Body of pancreas (tissue), 4 donors: ENCODE measurements around the gene PIWIL4. TPM values are rescaled to one million over a fixed set of nuclear protein-coding genes. Genes with fewer than 3 reads are reported as not detected.

Experiments used
- ATAC-seq: fragments of 150-250 bp; one replicate; pipeline ENCODE4 v1.9.1; 2016
- DNase-seq, 4 donors: peaks; one replicate each; pipeline ENCODE4 v3.0.0-alpha.2; 2019
- H3K27ac ChIP-seq, 4 donors: fragments of 200-600 bp; sonication (generic); 1 replicate in 3 of 4; 2 replicates in 1 of 4; pipeline versions ENCODE4 v1.5.1 to v1.6.1; 2016 to 2019; ENCODE audit warnings: mild to moderate bottlenecking in 1 of 4, mixed read lengths in 1 of 4, moderate library complexity in 1 of 4
- H3K27me3 ChIP-seq, 2 donors: fragments of 200-600 bp; sonication (generic); one replicate each; pipeline ENCODE4 v1.6.0; 2016; ENCODE audit warnings: mild to moderate bottlenecking in 1 of 2
- H3K36me3 ChIP-seq, 2 donors: fragments of 200-600 bp; sonication (generic); replicated peaks in 1 of 2; 2 replicates each; pipeline ENCODE4 v1.5.1; 2016; ENCODE audit warnings: low read depth in 2 of 2; ENCODE audit not compliant: insufficient read depth in 1 of 2
- H3K4me1 ChIP-seq: fragments of 200-600 bp; sonication (generic); one replicate; pipeline ENCODE4 v1.6.0; 2016
- H3K4me3 ChIP-seq, 2 donors: fragments of 200-600 bp; sonication (generic); 1 replicate in 1 of 2; 2 replicates in 1 of 2; pipeline ENCODE4 v1.5.1; 2016 to 2019
- H3K9me3 ChIP-seq, 3 donors: fragments of 200-600 bp; sonication (generic); 1 replicate in 2 of 3; 2 replicates in 1 of 3; pipeline ENCODE4 v1.5.1; 2016
- CTCF ChIP-seq, 7 experiments: fragments of 450-650 bp in 4 of 7; fragments of 200-600 bp in 3 of 7; sonication (generic) in 3 of 7; IDR thresholded peaks; one replicate each; pipeline ENCODE4 v1.5.1; 2016 to 2019; ENCODE audit warnings: antibody characterized with exemption in 7 of 7
- POLR2A ChIP-seq, 3 donors: fragments of 450-650 bp; IDR thresholded peaks; one replicate each; pipeline ENCODE4 v1.6.1; 2016; ENCODE audit warnings: antibody characterized with exemption in 3 of 3, mild to moderate bottlenecking in 2 of 3
- WGBS, 2 donors: methylation state at CpG; one replicate each; pipeline ENCODE4 v1.1.5; 2017; 5-methylcytosine and 5-hydroxymethylcytosine counted together
- intact Hi-C: fragments of 100-400 bp; cut with DNase I; formaldehyde crosslinking; loops from one replicate; pipeline ENCODE4 v1.15.1; 2023
- total RNA-seq, 2 donors: library from RNA; depleted of rRNA; stranded (reverse); fragments of >200 nt; gene quantifications; one replicate each; pipeline ENCODE4 v1.1.0, GENCODE V29; 2016

PIWIL4 gene
- total RNA-seq, 2 donors from 2014 or later: 6.5 to 13.2 TPM

GRCh38 chr11:94557421-94557820 lies 9.7 kb upstream of the PIWIL4 start:
- no peak for DNase-seq
- no peak overlapping the region for H3K27ac ChIP-seq
- no peak for ATAC-seq
- no peak overlapping the region for H3K4me3 ChIP-seq
- H3K4me1 ChIP-seq: peaks cover 3% of the 10 kb centered on the region
- H3K9me3 ChIP-seq: no peaks in the 10 kb centered on the region
- H3K27me3 ChIP-seq: no peaks in the 10 kb centered on the region
- H3K36me3 ChIP-seq: no peaks in the 10 kb centered on the region
- intact Hi-C loops: no loop called here
- TF ChIP-seq POLR2A (IDR thresholded peaks at IDR 0.05) (no peak), CTCF (IDR thresholded peaks at IDR 0.05) (no peak)

GRCh38 chr11:94557992-94558391 lies 9.2 kb upstream of the PIWIL4 start:
- DNase-seq (no peak), ATAC-seq (no peak)
- no peak overlapping the region for H3K4me3 ChIP-seq
- TF ChIP-seq CTCF (IDR thresholded peaks at IDR 0.05) (no peak), POLR2A (IDR thresholded peaks at IDR 0.05) (no peak)
- whole genome bisulfite sequencing, 2 donors: 16 to 29% methylated on average over 1 of the region's 1 CpG
- peaks cover 3% of the 10 kb centered on the region for H3K4me1 ChIP-seq
- no peak overlapping the region for H3K27ac ChIP-seq
- intact Hi-C loops: no loop called here
- H3K9me3 ChIP-seq: no peaks in the 10 kb centered on the region
- H3K27me3 ChIP-seq: no peaks in the 10 kb centered on the region
- no peaks in the 10 kb centered on the region for H3K36me3 ChIP-seq

- H3K27me3 ChIP-seq: no peaks in the 10 kb centered on the region
- ATAC-seq (no peak), DNase-seq (no peak)
- H3K36me3 ChIP-seq: no peaks in the 10 kb centered on the region
- H3K27ac ChIP-seq: no peak overlapping the region
- WGBS, 2 donors: 85 to 95% methylated on average over 1 of the region's 1 CpG
- no peaks in the 10 kb centered on the region for H3K9me3 ChIP-seq
- intact Hi-C loops: no loop called here
- peaks cover 3% of the 10 kb centered on the region for H3K4me1 ChIP-seq
- no peak for TF ChIP-seq POLR2A (IDR thresholded peaks at IDR 0.05)
- no peak for TF ChIP-seq CTCF (IDR thresholded peaks at IDR 0.05)
- no peak overlapping the region for H3K4me3 ChIP-seq
Observed at GRCh38 chr11:94558468-94558867, 8.7 kb upstream of the PIWIL4 start.

- DNase-seq (no peak), ATAC-seq (no peak)
- H3K4me3 ChIP-seq: no peak overlapping the region
- H3K9me3 ChIP-seq: no peaks in the 10 kb centered on the region
- no peaks in the 10 kb centered on the region for H3K36me3 ChIP-seq
- intact Hi-C loops: no loop called here
- no peaks in the 10 kb centered on the region for H3K27me3 ChIP-seq
- no peak overlapping the region for H3K27ac ChIP-seq
- 89 to 94% methylated on average over 4 of the region's 4 CpGs for WGBS, 2 donors
- peaks cover 2% of the 10 kb centered on the region for H3K4me1 ChIP-seq
- TF ChIP-seq CTCF (IDR thresholded peaks at IDR 0.05) (no peak), POLR2A (IDR thresholded peaks at IDR 0.05) (no peak)
Observed at GRCh38 chr11:94558932-94559331, 8.2 kb upstream of the PIWIL4 start.

GRCh38 chr11:94559361-94559760 lies 7.8 kb upstream of the PIWIL4 start:
- no peaks in the 10 kb centered on the region for H3K4me1 ChIP-seq
- no peak for DNase-seq
- no peak for TF ChIP-seq POLR2A (IDR thresholded peaks at IDR 0.05)
- TF ChIP-seq CTCF (IDR thresholded peaks at IDR 0.05): no peak
- no peaks in the 10 kb centered on the region for H3K36me3 ChIP-seq
- whole genome bisulfite sequencing, 2 donors: 78 to 98% methylated on average over 2 of the region's 2 CpGs
- H3K9me3 ChIP-seq: no peaks in the 10 kb centered on the region
- H3K4me3 ChIP-seq: no peak overlapping the region
- intact Hi-C loops: no loop called here
- H3K27me3 ChIP-seq: no peaks in the 10 kb centered on the region
- H3K27ac ChIP-seq: no peak overlapping the region
- no peak for ATAC-seq
